ENCODE results near the gene GLI1.
A peak's percentile ranks its signal among the peaks of the same experiment; 100 is the strongest.
"Not testable (repeated sequence)": the region's sequence is repeated elsewhere in the genome, so short reads cannot be mapped to it uniquely, and the experiment has no call there.

The GLI1 gene

GRCh38 chr12:57419495-57419894, 40.1 kb upstream of the GLI1 start:
- no peak for DNase-seq (ENCODE audit: low spot score)
- Histone ChIP-seq H3K4me3 (no peak overlapping the region), H3K27ac (no peak overlapping the region)
- TF ChIP-seq CTCF (IDR thresholded peaks at IDR 0.05), result no peak

GRCh38 chr12:57420482-57420881, 39.1 kb upstream of the GLI1 start:
- DNase-seq (ENCODE audit: low spot score), result no peak
- H3K4me3 ChIP-seq, result no peak overlapping the region
- H3K27ac ChIP-seq, result no peak overlapping the region
- no peak for TF ChIP-seq CTCF (IDR thresholded peaks at IDR 0.05)

GRCh38 chr12:57426948-57427347, 32.6 kb upstream of the GLI1 start:
- not testable (repeated sequence) for H3K27ac ChIP-seq; H3K4me3 ChIP-seq; DNase-seq (ENCODE audit: low spot score)

GRCh38 chr12:57428965-57429364, 30.6 kb upstream of the GLI1 start:
- DNase-seq (ENCODE audit: low spot score), result no peak
- TF ChIP-seq CTCF (IDR thresholded peaks at IDR 0.05), result no peak
- H3K4me3 ChIP-seq, result peak overlapping the region; percentile 85
- H3K27ac ChIP-seq, result peak overlapping the region; percentile 89 to 98

GRCh38 chr12:57429473-57430111, 30.0 kb upstream of the GLI1 start:
- Histone ChIP-seq H3K27ac (peak overlapping the region; percentile 89 to 98), H3K4me3 (peak overlapping the region; percentile 85)
- no peak for TF ChIP-seq CTCF (IDR thresholded peaks at IDR 0.05)
- DNase-seq (ENCODE audit: low spot score), result no peak

GRCh38 chr12:57430112-57430930, 29.3 kb upstream of the GLI1 start:
- peak overlapping the region; percentile 85 for H3K4me3 ChIP-seq
- no peak for TF ChIP-seq CTCF (IDR thresholded peaks at IDR 0.05)
- peak; percentile 78 for DNase-seq (ENCODE audit: low spot score)
- peak overlapping the region; percentile 89 to 98 for H3K27ac ChIP-seq

GRCh38 chr12:57430931-57431566, 28.5 kb upstream of the GLI1 start, which contains the start of gene R3HDM2:
Gene R3HDM2 (minus strand): TSS chr12:57431043. CDS start chr12:57310428, 120,615 bp downstream.
- DNase-seq (ENCODE audit: low spot score), result peak; percentile 97
- TF ChIP-seq CTCF (IDR thresholded peaks at IDR 0.05), result no peak
- H3K27ac ChIP-seq, result peak within 1 kb of the TSS; percentile 89 to 98
- peak within 1 kb of the TSS; percentile 85 for H3K4me3 ChIP-seq

Measured in coronary artery (tissue), 2 donors.